ENCODE measurements around the gene HOXB8. TPM values are rescaled to one million over a fixed set of nuclear protein-coding genes. Genes with fewer than 3 reads are reported as not detected.

HOXB8 gene
- total RNA-seq, 3 donors from 2014 or later (not counting 1 experiment from before 2014, with no cell fraction given) = not detected

DNA sequence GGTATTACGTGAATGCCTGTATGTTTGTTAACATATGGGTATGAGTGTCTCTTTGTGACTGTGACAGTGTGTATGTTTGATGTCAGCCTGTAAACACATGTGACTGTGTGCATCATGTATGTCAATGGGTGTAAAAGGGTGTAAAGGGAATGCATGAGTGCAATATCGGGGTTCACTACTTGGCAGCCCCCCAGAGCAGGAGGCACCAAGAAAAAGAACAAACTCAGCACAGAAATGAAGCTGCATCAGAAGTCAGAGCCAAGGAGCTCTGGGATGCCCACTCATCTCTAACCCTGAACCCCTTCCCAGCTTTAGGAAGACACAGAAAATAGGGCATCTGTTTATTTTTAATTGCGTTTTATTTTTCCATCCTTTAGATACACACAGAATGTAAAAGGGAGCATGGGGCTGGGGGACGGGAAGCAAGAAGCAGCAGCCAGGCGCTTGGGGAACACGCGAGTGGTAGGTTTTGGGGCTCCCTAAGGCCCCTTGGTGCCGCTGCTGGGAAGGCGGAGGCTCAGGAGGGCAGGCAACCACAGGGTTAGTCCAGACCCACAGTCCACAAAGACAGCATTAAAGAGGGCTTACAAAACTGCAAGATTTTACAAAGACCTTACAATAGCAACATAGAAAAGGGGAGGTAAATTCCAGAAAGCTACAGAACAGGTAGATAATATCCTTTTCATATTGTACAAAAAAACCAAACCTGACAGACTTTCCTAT lies 8.0 kb downstream of the HOXB8 start:
- TF ChIP-seq, protein P1, sequence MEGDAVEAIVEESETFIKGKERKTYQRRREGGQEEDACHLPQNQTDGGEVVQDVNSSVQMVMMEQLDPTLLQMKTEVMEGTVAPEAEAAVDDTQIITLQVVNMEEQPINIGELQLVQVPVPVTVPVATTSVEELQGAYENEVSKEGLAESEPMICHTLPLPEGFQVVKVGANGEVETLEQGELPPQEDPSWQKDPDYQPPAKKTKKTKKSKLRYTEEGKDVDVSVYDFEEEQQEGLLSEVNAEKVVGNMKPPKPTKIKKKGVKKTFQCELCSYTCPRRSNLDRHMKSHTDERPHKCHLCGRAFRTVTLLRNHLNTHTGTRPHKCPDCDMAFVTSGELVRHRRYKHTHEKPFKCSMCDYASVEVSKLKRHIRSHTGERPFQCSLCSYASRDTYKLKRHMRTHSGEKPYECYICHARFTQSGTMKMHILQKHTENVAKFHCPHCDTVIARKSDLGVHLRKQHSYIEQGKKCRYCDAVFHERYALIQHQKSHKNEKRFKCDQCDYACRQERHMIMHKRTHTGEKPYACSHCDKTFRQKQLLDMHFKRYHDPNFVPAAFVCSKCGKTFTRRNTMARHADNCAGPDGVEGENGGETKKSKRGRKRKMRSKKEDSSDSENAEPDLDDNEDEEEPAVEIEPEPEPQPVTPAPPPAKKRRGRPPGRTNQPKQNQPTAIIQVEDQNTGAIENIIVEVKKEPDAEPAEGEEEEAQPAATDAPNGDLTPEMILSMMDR (IDR thresholded peaks at IDR 0.05) = no peak
- WGBS (ENCODE audit: insufficient coverage) = 94% methylated on average over 8 of the region's 9 CpGs
- Mint-ChIP-seq H3K4me3 (no peak overlapping the region), H3K4me1 (peaks cover 13 to 22% of the 10 kb centered on the region in 2 donors), H3K36me3 (no peaks in the 10 kb centered on the region), H3K9me3 (no peaks in the 10 kb centered on the region), H3K27me3 (ENCODE audit: low read depth in 2 of 2) (peaks cover 26 to 52% of the 10 kb centered on the region in 2 donors), H3K27ac (no peak overlapping the region)
- DNase-seq = no peak
- intact Hi-C loops (cut with micrococcal nuclease) = no loop called here
- H3K36me3 ChIP-seq (ENCODE audit: control insufficient read depth, insufficient read depth, low read length) = no peaks in the 10 kb centered on the region
- H3K27ac ChIP-seq (ENCODE audit: low read length) = no peak overlapping the region
- H3K4me3 ChIP-seq (ENCODE audit: low read length) = no peak overlapping the region
- H3K4me1 ChIP-seq (ENCODE audit: control insufficient read depth, insufficient read depth, low read length) = peaks cover 37% of the 10 kb centered on the region
- H3K27me3 ChIP-seq (ENCODE audit: control insufficient read depth, insufficient read depth, low read length) = peaks cover 47% of the 10 kb centered on the region
- no peak for ATAC-seq
- H3K9me3 ChIP-seq (ENCODE audit: control insufficient read depth, insufficient read depth, low read length) = no peaks in the 10 kb centered on the region

- Mint-ChIP-seq H3K27me3 (ENCODE audit: low read depth in 2 of 2) (peaks cover 32 to 58% of the 10 kb centered on the region in 2 donors), H3K36me3 (no peaks in the 10 kb centered on the region), H3K4me1 (peaks cover 6 to 14% of the 10 kb centered on the region in 2 donors), H3K9me3 (no peaks in the 10 kb centered on the region), H3K27ac (no peak overlapping the region), H3K4me3 (no peak overlapping the region)
- 93% methylated on average over 41 of the region's 41 CpGs for WGBS (ENCODE audit: insufficient coverage)
- DNase-seq (no peak), ATAC-seq (no peak)
- no peaks in the 10 kb centered on the region for H3K9me3 ChIP-seq (ENCODE audit: control insufficient read depth, insufficient read depth, low read length)
- no peaks in the 10 kb centered on the region for H3K36me3 ChIP-seq (ENCODE audit: control insufficient read depth, insufficient read depth, low read length)
- intact Hi-C loops (cut with micrococcal nuclease) = no loop called here
- TF ChIP-seq, protein P1 (IDR thresholded peaks at IDR 0.05) = no peak
- no peak overlapping the region for H3K27ac ChIP-seq (ENCODE audit: low read length)
- peaks cover 52% of the 10 kb centered on the region for H3K27me3 ChIP-seq (ENCODE audit: control insufficient read depth, insufficient read depth, low read length)
- H3K4me3 ChIP-seq (ENCODE audit: low read length) = no peak overlapping the region
- peaks cover 37% of the 10 kb centered on the region for H3K4me1 ChIP-seq (ENCODE audit: control insufficient read depth, insufficient read depth, low read length)
Measured at GRCh38 chr17:48605991-48606891, 8.9 kb downstream of the HOXB8 start.

DNA sequence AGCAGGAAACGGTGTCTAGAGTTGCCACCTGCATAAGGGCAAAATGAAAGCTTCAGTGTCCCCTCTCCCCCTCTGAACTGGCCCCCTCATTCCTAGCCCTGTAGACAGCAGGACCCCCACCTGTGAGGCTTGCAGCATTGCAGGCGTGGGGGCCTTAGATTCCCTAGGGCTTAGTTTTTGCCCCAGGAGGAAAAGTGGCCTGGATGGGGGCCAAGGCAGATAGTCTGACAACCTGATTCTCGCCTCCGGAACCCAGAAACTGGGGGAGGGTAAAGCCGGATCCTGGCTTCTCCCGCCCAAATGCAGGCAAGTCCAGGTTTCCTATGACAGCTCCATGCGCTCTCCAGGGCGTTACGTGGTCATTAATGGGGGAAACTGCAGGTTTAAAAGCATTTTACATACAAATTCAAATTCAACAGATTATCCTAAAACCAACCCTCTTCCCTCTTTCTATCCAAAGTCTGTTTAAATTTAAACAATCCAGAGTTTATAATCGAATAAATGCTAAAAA lies 9.6 kb downstream of the HOXB8 start:
- peaks cover 54% of the 10 kb centered on the region for H3K27me3 ChIP-seq (ENCODE audit: control insufficient read depth, insufficient read depth, low read length)
- H3K36me3 ChIP-seq (ENCODE audit: control insufficient read depth, insufficient read depth, low read length) = no peaks in the 10 kb centered on the region
- DNase-seq (no peak), ATAC-seq (no peak)
- peaks cover 0 to 6% of the 10 kb centered on the region in 2 donors for H3K4me1 Mint-ChIP-seq
- TF ChIP-seq, protein P1 (IDR thresholded peaks at IDR 0.05) = no peak
- H3K9me3 ChIP-seq (ENCODE audit: control insufficient read depth, insufficient read depth, low read length) = no peaks in the 10 kb centered on the region
- H3K27ac Mint-ChIP-seq = no peak overlapping the region
- 89% methylated on average over 10 of the region's 10 CpGs for WGBS (ENCODE audit: insufficient coverage)
- peaks cover 31% of the 10 kb centered on the region for H3K4me1 ChIP-seq (ENCODE audit: control insufficient read depth, insufficient read depth, low read length)
- intact Hi-C loops (cut with micrococcal nuclease) = no loop called here
- H3K9me3 Mint-ChIP-seq = no peaks in the 10 kb centered on the region
- H3K4me3 ChIP-seq (ENCODE audit: low read length) = no peak overlapping the region
- H3K4me3 Mint-ChIP-seq = no peak overlapping the region
- peaks cover 40 to 63% of the 10 kb centered on the region in 2 donors for H3K27me3 Mint-ChIP-seq (ENCODE audit: low read depth in 2 of 2)
- H3K36me3 Mint-ChIP-seq = no peaks in the 10 kb centered on the region
- no peak overlapping the region for H3K27ac ChIP-seq (ENCODE audit: low read length)
